KOPT-K1 (cell line): ENCODE results near the gene SHOX.
"Not testable (repeated sequence)": the region's sequence is repeated elsewhere in the genome, so short reads cannot be mapped to it uniquely, and the experiment has no call there.

Experiments
- H3K27ac ChIP-seq: fragments of 200-600 bp; sonication (generic); 2 replicates; pipeline ENCODE4 v1.5.1; 2016; ENCODE audit warnings: antibody characterized with exemption, mild to moderate bottlenecking, low read depth, low read length; ENCODE audit not compliant: poor library complexity, severe bottlenecking
- H3K36me3 ChIP-seq: fragments of 200-600 bp; sonication (generic); 2 replicates; pipeline ENCODE4 v1.5.1; 2017; ENCODE audit warnings: antibody characterized with exemption, mild to moderate bottlenecking, low read length, moderate library complexity; ENCODE audit not compliant: insufficient read depth
- H3K9me3 ChIP-seq: fragments of 200-600 bp; sonication (generic); 2 replicates; pipeline ENCODE4 v1.5.1; 2017; ENCODE audit warnings: antibody characterized with exemption, low read length, mild to moderate bottlenecking; ENCODE audit not compliant: insufficient read depth, poor library complexity, severe bottlenecking

The SHOX gene

GRCh38 chrX:641671-642435 is 11.3 kb downstream of the SHOX start:
- no peaks in the 10 kb centered on the region for H3K9me3 ChIP-seq
- no peaks in the 10 kb centered on the region for H3K36me3 ChIP-seq
- no peak overlapping the region for H3K27ac ChIP-seq

- H3K36me3 ChIP-seq = no peaks in the 10 kb centered on the region
These were observed 12.0 kb downstream of the SHOX start for GRCh38 chrX:642436-643240.

GRCh38 chrX:643241-643595 is 12.6 kb downstream of the SHOX start:
- no peak overlapping the region for H3K27ac ChIP-seq
- H3K36me3 ChIP-seq = no peaks in the 10 kb centered on the region

More at GRCh38 chrX:642436-643240, 12.0 kb downstream of the SHOX start:
- no peak overlapping the region for H3K27ac ChIP-seq
- no peaks in the 10 kb centered on the region for H3K9me3 ChIP-seq

GRCh38 chrX:643911-644303 is 13.3 kb downstream of the SHOX start:
- Histone ChIP-seq H3K36me3 (no peaks in the 10 kb centered on the region), H3K27ac (no peak overlapping the region), H3K9me3 (no peaks in the 10 kb centered on the region)

More at GRCh38 chrX:643241-643595, 12.6 kb downstream of the SHOX start:
- H3K9me3 ChIP-seq = no peaks in the 10 kb centered on the region

- no peaks in the 10 kb centered on the region for H3K36me3 ChIP-seq
- H3K9me3 ChIP-seq = no peaks in the 10 kb centered on the region
These were observed 14.0 kb downstream of the SHOX start for GRCh38 chrX:644304-645281.

GRCh38 chrX:646228-646495 is 15.6 kb downstream of the SHOX start:
- Histone ChIP-seq H3K9me3 (no peaks in the 10 kb centered on the region), H3K27ac (no peak overlapping the region), H3K36me3 (no peaks in the 10 kb centered on the region)

More at GRCh38 chrX:644304-645281, 14.0 kb downstream of the SHOX start:
- H3K27ac ChIP-seq = no peak overlapping the region

- no peaks in the 10 kb centered on the region for H3K9me3 ChIP-seq
- H3K27ac ChIP-seq = no peak overlapping the region
- no peaks in the 10 kb centered on the region for H3K36me3 ChIP-seq
These were observed 16.2 kb downstream of the SHOX start for GRCh38 chrX:646796-647195.

GRCh38 chrX:649166-649565 is 18.6 kb downstream of the SHOX start:
- no peaks in the 10 kb centered on the region for H3K9me3 ChIP-seq
- H3K27ac ChIP-seq = no peak overlapping the region
- H3K36me3 ChIP-seq = no peaks in the 10 kb centered on the region

- no peaks in the 10 kb centered on the region for H3K36me3 ChIP-seq
- H3K9me3 ChIP-seq = no peaks in the 10 kb centered on the region
- H3K27ac ChIP-seq = no peak overlapping the region
These were observed 19.7 kb downstream of the SHOX start for GRCh38 chrX:650324-650723.

GRCh38 chrX:650811-651210 is 20.2 kb downstream of the SHOX start:
- Histone ChIP-seq H3K27ac (no peak overlapping the region), H3K36me3 (no peaks in the 10 kb centered on the region), H3K9me3 (no peaks in the 10 kb centered on the region)

- not testable (repeated sequence) for H3K27ac ChIP-seq, H3K36me3 ChIP-seq, H3K9me3 ChIP-seq
These were observed 21.3 kb downstream of the SHOX start for GRCh38 chrX:651922-652321.

- no peaks in the 10 kb centered on the region for H3K9me3 ChIP-seq
- H3K36me3 ChIP-seq = no peaks in the 10 kb centered on the region
- H3K27ac ChIP-seq = no peak overlapping the region
These were observed 21.8 kb downstream of the SHOX start for GRCh38 chrX:652341-652741.

- Histone ChIP-seq H3K36me3 (no peaks in the 10 kb centered on the region), H3K9me3 (no peaks in the 10 kb centered on the region), H3K27ac (no peak overlapping the region)
These were observed 22.7 kb downstream of the SHOX start for GRCh38 chrX:653306-653705.

GRCh38 chrX:661154-661553 is 30.6 kb downstream of the SHOX start:
- Histone ChIP-seq H3K27ac (no peak overlapping the region), H3K36me3 (no peaks in the 10 kb centered on the region), H3K9me3 (no peaks in the 10 kb centered on the region)

GRCh38 chrX:662126-662525 is 31.5 kb downstream of the SHOX start:
- no peaks in the 10 kb centered on the region for H3K9me3 ChIP-seq
- H3K27ac ChIP-seq = no peak overlapping the region
- H3K36me3 ChIP-seq = no peaks in the 10 kb centered on the region
